Measurements from ENCODE around the gene ZNF784.

The ZNF784 gene

DNA sequence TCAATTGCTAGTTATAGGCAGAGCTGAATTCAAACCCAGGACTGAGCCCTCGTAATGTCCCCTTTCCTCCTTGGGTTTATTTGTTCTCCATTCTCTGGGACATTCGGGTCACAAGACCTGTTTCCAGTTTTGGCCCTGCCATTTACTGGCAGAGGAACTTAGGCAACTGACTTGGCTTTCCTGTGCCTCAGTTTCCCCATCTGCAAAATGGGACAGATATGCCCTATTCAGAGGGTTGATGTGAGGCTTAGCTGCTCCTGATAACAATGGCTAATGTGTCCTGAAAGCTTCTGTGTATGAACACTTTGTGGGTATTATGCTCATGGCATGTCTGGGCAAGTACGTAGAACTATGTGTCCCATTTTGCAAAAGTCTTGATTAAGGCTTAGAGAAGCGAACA, 23.3 kb downstream of the ZNF784 start:
- peak overlapping the region; percentile 81 for H2AFZ ChIP-seq (ENCODE audit: low read depth, low read length)
- H3K27me3 ChIP-seq (ENCODE audit: insufficient read depth, low read length, poor library complexity) = no peaks in the 10 kb centered on the region
- H3K9me3 ChIP-seq (ENCODE audit: insufficient read depth, low read length, severe bottlenecking) = no peaks in the 10 kb centered on the region
- DNase-seq (no peak), ATAC-seq (ENCODE audit: insufficient read depth, low read depth) (no peak)
- no peaks in the 10 kb centered on the region for H4K20me1 ChIP-seq (ENCODE audit: insufficient read depth, low read length)
- H3K79me2 ChIP-seq (ENCODE audit: insufficient read depth, low read length) = peaks cover 22% of the 10 kb centered on the region
- peak overlapping the region; percentile 99 for H3K9ac ChIP-seq (ENCODE audit: low read depth, low read length)
- peaks cover 46% of the 10 kb centered on the region for H3K4me1 ChIP-seq (ENCODE audit: insufficient read depth, low read length)
- peak overlapping the region; percentile 93 for H3K4me2 ChIP-seq (ENCODE audit: insufficient read depth, low read length)
- H3K27ac ChIP-seq (ENCODE audit: low read length) = peak overlapping the region; percentile 93
- TF ChIP-seq CTCF (IDR thresholded peaks at IDR 0.05; ENCODE audit: borderline replicate concordance, extremely low read depth, low read length, poor library complexity, severe bottlenecking) (no peak), EZH2 (IDR thresholded peaks at IDR 0.05; ENCODE audit: borderline replicate concordance, low read depth, low read length, severe bottlenecking) (no peak)
- peaks cover 17% of the 10 kb centered on the region for H3K36me3 ChIP-seq (ENCODE audit: insufficient read depth, low read length)
- peak overlapping the region; percentile 66 to 76; a peak in 3 of 4 replicates for H3K4me3 ChIP-seq (ENCODE audit: low read depth in 1 of 2, low read length in 2 of 2)

DNA sequence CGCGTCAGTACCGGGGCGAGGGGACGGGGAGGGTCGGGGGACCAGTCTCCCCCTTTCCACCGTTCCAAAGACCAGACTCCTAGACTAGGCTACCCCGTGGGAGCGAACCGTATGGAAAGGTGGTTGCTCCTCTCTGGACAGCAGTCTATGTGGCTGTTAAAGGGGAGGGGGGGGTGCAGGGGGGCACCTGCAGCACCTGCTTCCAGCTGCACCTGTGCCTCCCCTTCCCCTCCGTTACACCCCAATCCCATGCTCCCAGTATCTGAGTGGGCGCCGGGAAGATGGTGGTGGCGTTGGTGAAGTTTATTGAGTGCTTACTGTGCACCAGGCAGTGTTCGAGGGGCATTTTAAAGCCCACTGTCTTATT, 23.7 kb downstream of the ZNF784 start:
- H2AFZ ChIP-seq (ENCODE audit: low read depth, low read length) = peak overlapping the region; percentile 81
- H3K9me3 ChIP-seq (ENCODE audit: insufficient read depth, low read length, severe bottlenecking) = no peaks in the 10 kb centered on the region
- DNase-seq (no peak), ATAC-seq (ENCODE audit: insufficient read depth, low read depth) (no peak)
- peaks cover 41% of the 10 kb centered on the region for H3K4me1 ChIP-seq (ENCODE audit: insufficient read depth, low read length)
- peak overlapping the region; percentile 93 for H3K4me2 ChIP-seq (ENCODE audit: insufficient read depth, low read length)
- H3K9ac ChIP-seq (ENCODE audit: low read depth, low read length) = peak overlapping the region; percentile 99
- H3K27ac ChIP-seq (ENCODE audit: low read length) = peak overlapping the region; percentile 93
- peaks cover 18% of the 10 kb centered on the region for H3K79me2 ChIP-seq (ENCODE audit: insufficient read depth, low read length)
- H4K20me1 ChIP-seq (ENCODE audit: insufficient read depth, low read length) = no peaks in the 10 kb centered on the region
- H3K4me3 ChIP-seq (ENCODE audit: low read depth in 1 of 2, low read length in 2 of 2) = peak overlapping the region; percentile 66 to 76; a peak in 3 of 4 replicates
- TF ChIP-seq EZH2 (IDR thresholded peaks at IDR 0.05; ENCODE audit: borderline replicate concordance, low read depth, low read length, severe bottlenecking) (no peak), CTCF (IDR thresholded peaks at IDR 0.05; ENCODE audit: borderline replicate concordance, extremely low read depth, low read length, poor library complexity, severe bottlenecking) (no peak)
- H3K36me3 ChIP-seq (ENCODE audit: insufficient read depth, low read length) = peaks cover 21% of the 10 kb centered on the region
- H3K27me3 ChIP-seq (ENCODE audit: insufficient read depth, low read length, poor library complexity) = no peaks in the 10 kb centered on the region

DNA sequence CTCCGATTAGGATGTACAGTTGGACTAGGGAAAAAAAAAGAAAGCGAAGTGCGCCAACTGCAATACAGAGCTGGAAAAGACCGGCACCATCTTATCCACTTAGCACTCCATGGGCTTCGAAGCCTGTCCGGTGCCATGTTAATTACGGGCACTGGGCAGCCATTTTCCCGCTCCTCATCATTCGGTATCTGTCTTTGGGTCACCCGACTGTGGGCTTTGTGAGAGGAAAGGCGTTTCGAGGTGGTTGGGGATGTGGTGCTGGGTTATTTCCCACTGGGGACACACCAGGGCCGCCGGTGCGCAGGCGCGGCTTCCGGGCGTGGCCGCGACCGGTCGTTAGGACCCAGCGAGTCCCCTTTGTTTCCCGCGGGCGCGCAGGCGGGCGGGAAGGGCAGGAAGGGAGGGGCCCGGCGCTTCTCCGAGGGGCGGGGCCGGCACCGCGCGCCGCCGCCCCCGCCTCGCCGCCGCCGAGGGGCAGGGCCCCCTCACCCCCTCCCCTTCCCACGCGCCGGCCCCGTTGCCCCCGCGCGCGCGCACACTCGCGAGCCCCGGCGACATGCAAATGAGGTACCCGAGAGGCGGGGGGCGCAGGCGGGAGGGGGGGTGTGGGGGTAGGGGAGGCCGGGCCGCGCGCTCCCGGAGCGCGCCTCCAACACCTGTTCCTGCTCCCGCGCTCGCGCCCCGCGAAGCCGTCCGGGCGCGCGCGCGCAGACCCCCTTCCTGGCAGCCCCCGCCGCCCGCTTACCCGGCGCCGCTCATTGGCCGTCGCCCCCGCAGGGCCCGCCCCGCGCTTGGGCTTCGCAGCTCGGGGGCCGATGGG, 24.3 kb downstream of the ZNF784 start, which contains the start of gene ZNF524:
Gene ZNF524 (plus strand): TSS at position 447 of the 820 bp plus-strand sequence. CDS start 1,825 bp downstream, outside the sequence.
- peaks cover 17% of the 10 kb centered on the region for H3K79me2 ChIP-seq (ENCODE audit: insufficient read depth, low read length)
- ATAC-seq (ENCODE audit: insufficient read depth, low read depth) (peak; percentile 65), DNase-seq (peak; percentile 94)
- H3K4me3 ChIP-seq (ENCODE audit: low read depth in 1 of 2, low read length in 2 of 2) = peak within 1 kb of the TSS; percentile 66 to 76
- H3K27ac ChIP-seq (ENCODE audit: low read length) = peak within 1 kb of the TSS; percentile 99
- H3K36me3 ChIP-seq (ENCODE audit: insufficient read depth, low read length) = peaks cover 27% of the 10 kb centered on the region
- peaks cover 41% of the 10 kb centered on the region for H3K4me1 ChIP-seq (ENCODE audit: insufficient read depth, low read length)
- TF ChIP-seq EZH2 (IDR thresholded peaks at IDR 0.05; ENCODE audit: borderline replicate concordance, low read depth, low read length, severe bottlenecking) (no peak), CTCF (IDR thresholded peaks at IDR 0.05; ENCODE audit: borderline replicate concordance, extremely low read depth, low read length, poor library complexity, severe bottlenecking) (no peak)
- H2AFZ ChIP-seq (ENCODE audit: low read depth, low read length) = peak within 1 kb of the TSS; percentile 83
- no peaks in the 10 kb centered on the region for H3K27me3 ChIP-seq (ENCODE audit: insufficient read depth, low read length, poor library complexity)
- no peaks in the 10 kb centered on the region for H3K9me3 ChIP-seq (ENCODE audit: insufficient read depth, low read length, severe bottlenecking)
- H3K9ac ChIP-seq (ENCODE audit: low read depth, low read length) = peak within 1 kb of the TSS; percentile 99
- no peaks in the 10 kb centered on the region for H4K20me1 ChIP-seq (ENCODE audit: insufficient read depth, low read length)
- peak within 1 kb of the TSS; percentile 93 for H3K4me2 ChIP-seq (ENCODE audit: insufficient read depth, low read length)
